Measurements from ENCODE around the gene SDHA.

- no peak for TF ChIP-seq CTCF (optimal IDR thresholded peaks at IDR 0.05 in 1 of 3, IDR thresholded peaks at IDR 0.05 in 1 of 3, conservative IDR thresholded peaks at IDR 0.05 in 1 of 3; ENCODE audit: extremely low read depth in 1 of 3, insufficient read depth in 2 of 3, low read length in 3 of 3)
- TF ChIP-seq EZH2 (IDR thresholded peaks at IDR 0.05; ENCODE audit: low read length), result no peak
Measured at GRCh38 chr5:231661-232060, 13.5 kb downstream of the SDHA start.
